ENCODE results near the gene TMEM62. TPM values are rescaled to one million over a fixed set of nuclear protein-coding genes. Genes with fewer than 3 reads are reported as not detected.
A peak's percentile ranks its signal among the peaks of the same experiment; 100 is the strongest.

TMEM62 gene
- total RNA-seq, 1 experiment from 2014 or later = 7.2 TPM

GRCh38 chr15:43187544-43188155 lies 54.3 kb downstream of the TMEM62 start:
- H2BK15ac ChIP-seq (ENCODE audit: low read depth, low read length) = no peak overlapping the region
- no peak overlapping the region for H3T11ph ChIP-seq (ENCODE audit: low read length)
- Mint-ChIP-seq H3K27ac (no peak overlapping the region), H3K4me3 (peak overlapping the region; percentile 24 to 32; a peak in 2 of 5 replicates), H3K36me3 (ENCODE audit: insufficient read depth in 1 of 3, low read depth in 3 of 3) (peaks cover 0 to 30% (median 21%) of the 10 kb centered on the region in 3 experiments; a peak in 5 of 7 replicates), H3K4me1 (peaks cover 7 to 13% of the 10 kb centered on the region in 2 experiments), H3K27me3 (ENCODE audit: low read depth) (no peaks in the 10 kb centered on the region), H3K9me3 (no peaks in the 10 kb centered on the region)
- no peaks in the 10 kb centered on the region for H4K20me1 ChIP-seq (ENCODE audit: control insufficient read depth, insufficient read depth, insufficient read length)
- H3K4ac ChIP-seq (ENCODE audit: low read depth, low read length) = no peak overlapping the region
- no peak overlapping the region for H2BK12ac ChIP-seq (ENCODE audit: insufficient read length, low read depth, low read length)
- H3K27ac ChIP-seq (ENCODE audit: insufficient read length, low read depth, low read length) = no peak overlapping the region
- H3K79me1 ChIP-seq (ENCODE audit: insufficient read depth, low read depth, low read length, poor library complexity, severe bottlenecking) = no peaks in the 10 kb centered on the region
- DNase-seq = no peak
- H2AFZ ChIP-seq (ENCODE audit: low read length) = no peak overlapping the region
- H3K23ac ChIP-seq (ENCODE audit: insufficient read length, low read depth, low read length) = no peak overlapping the region
- H4K5ac ChIP-seq (ENCODE audit: insufficient read length, low read depth, low read length) = no peak overlapping the region
- H3K9ac ChIP-seq (ENCODE audit: extremely low read depth, insufficient read length, low read length) = no peak overlapping the region
- no peaks in the 10 kb centered on the region for H3K27me3 ChIP-seq (ENCODE audit: insufficient read depth, low read length)
- no peak overlapping the region for H2BK20ac ChIP-seq (ENCODE audit: low read depth, low read length, poor library complexity, severe bottlenecking)
- H2BK120ac ChIP-seq (ENCODE audit: low read depth, low read length, poor library complexity, severe bottlenecking) = no peak overlapping the region
- TF ChIP-seq CTCF (conservative IDR thresholded peaks at IDR 0.05) = peak; percentile 73
- no peak overlapping the region for H4K8ac ChIP-seq (replicated peaks; ENCODE audit: insufficient read length, low read depth, low read length)
- no peak overlapping the region for H3K56ac ChIP-seq (ENCODE audit: insufficient read length, low read depth, low read length)
- peaks cover 5% of the 10 kb centered on the region for H3K23me2 ChIP-seq (ENCODE audit: insufficient read length, low read depth, low read length, poor library complexity, severe bottlenecking)
- H3K18ac ChIP-seq (ENCODE audit: insufficient read length, low read depth, low read length) = no peak overlapping the region
- no peaks in the 10 kb centered on the region; the same call in 1 of the 2 replicates for H3K4me1 ChIP-seq (ENCODE audit: insufficient read depth, low read length)
- no peak overlapping the region for H3K14ac ChIP-seq (ENCODE audit: insufficient read depth, low read length)
- no peak overlapping the region for H4K91ac ChIP-seq (ENCODE audit: insufficient read length, low read depth, low read length)
- no peaks in the 10 kb centered on the region for H3K79me2 ChIP-seq (ENCODE audit: insufficient read depth, low read length)
- H2AK5ac ChIP-seq (ENCODE audit: insufficient read length, low read length) = no peak overlapping the region
- WGBS (ENCODE audit: extremely low coverage, insufficient read length, low lambda C conversion rate) = no CpG with 5 or more reads among the region's 2 CpGs
- no peak overlapping the region for H2BK5ac ChIP-seq (ENCODE audit: insufficient read length, low read length)
- no peaks in the 10 kb centered on the region for H3K9me3 ChIP-seq (ENCODE audit: control insufficient read depth, low read depth, low read length)
- H3K4me2 ChIP-seq (ENCODE audit: insufficient read depth, insufficient read length, low read length) = no peak overlapping the region

All from H9 (cell line).